ENCODE measurements around the gene TCEAL1.

- TF ChIP-seq CTCF (IDR thresholded peaks at IDR 0.05; ENCODE audit: low read depth, low read length) (no peak), EZH2phosphoT487 (IDR thresholded peaks at IDR 0.05; ENCODE audit: low read depth) (no peak)
Measured at GRCh38 chrX:103616676-103617186, 12.0 kb upstream of the TCEAL1 start.

All from OCI-LY3 (cell line).